NCI-H446 treated with DMSO at 0.1 percent for 48 hours (cell line): ENCODE data around the gene LMO1.
A peak's percentile ranks its signal among the peaks of the same experiment; 100 is the strongest.

Experiments
- DNase-seq: peaks from one replicate; lab custom pipeline; 2025; lab: John Stamatoyannopoulos, UW

Gene LMO1

GRCh38 chr11:8203414-8203715 lies 60.3 kb downstream of the LMO1 start:
- DNase-seq, result no peak

- DNase-seq, result no peak
These were observed 60.9 kb downstream of the LMO1 start for GRCh38 chr11:8202516-8203413.

GRCh38 chr11:8201644-8202365 lies 61.9 kb downstream of the LMO1 start:
- DNase-seq, result no peak

- no peak for DNase-seq
These were observed 64.0 kb downstream of the LMO1 start for GRCh38 chr11:8199676-8200075.

GRCh38 chr11:8196749-8197148 lies 66.9 kb downstream of the LMO1 start:
- DNase-seq, result no peak

- DNase-seq, result no peak
These were observed 68.7 kb downstream of the LMO1 start for GRCh38 chr11:8194956-8195355.

GRCh38 chr11:8192896-8193209 lies 70.8 kb downstream of the LMO1 start:
- DNase-seq, result no peak

- DNase-seq, result peak; percentile 42
These were observed 71.4 kb downstream of the LMO1 start for GRCh38 chr11:8192016-8192895.

GRCh38 chr11:8190431-8190830 lies 73.2 kb downstream of the LMO1 start:
- no peak for DNase-seq

- DNase-seq, result no peak
These were observed 77.2 kb downstream of the LMO1 start for GRCh38 chr11:8186429-8186828.

- DNase-seq, result no peak
These were observed 80.6 kb downstream of the LMO1 start for GRCh38 chr11:8183111-8183510.

GRCh38 chr11:8180469-8180868 lies 83.2 kb downstream of the LMO1 start:
- DNase-seq, result no peak

- no peak for DNase-seq
These were observed 85.4 kb downstream of the LMO1 start for GRCh38 chr11:8178297-8178696.

GRCh38 chr11:8177136-8177535 lies 86.5 kb downstream of the LMO1 start:
- peak; percentile 19 for DNase-seq
